DOHH2 (cell line): ENCODE results near the gene TIAL1.

Source experiments
- H3F3A ChIP-seq: fragments of 200-600 bp; sonication (generic), shearing (Covaris generic); 2 replicates; pipeline ENCODE4 v1.6.0; 2016; ENCODE audit warnings: antibody characterized with exemption, mild to moderate bottlenecking; ENCODE audit not compliant: control insufficient read depth, insufficient read depth
- H3K27ac ChIP-seq: fragments of 200-600 bp; sonication (generic); 2 replicates; pipeline ENCODE4 v1.5.1; 2014; ENCODE audit warnings: low read depth, mild to moderate bottlenecking, low read length, moderate library complexity
- H3K27me3 ChIP-seq: fragments of 200-600 bp; sonication (generic); 2 replicates; pipeline ENCODE4 v1.6.1; 2014; ENCODE audit warnings: mild to moderate bottlenecking, low read length, mixed read lengths; ENCODE audit not compliant: control insufficient read depth
- H3K36me3 ChIP-seq: fragments of 200-600 bp; sonication (generic); 2 replicates; pipeline ENCODE4 v1.6.1; 2014; ENCODE audit warnings: mild to moderate bottlenecking, low read length, moderate library complexity, mixed read lengths; ENCODE audit not compliant: control insufficient read depth
- H3K4me1 ChIP-seq: fragments of 200-600 bp; sonication (generic); 2 replicates; pipeline ENCODE4 v1.6.1; 2014; ENCODE audit warnings: mild to moderate bottlenecking, low read length, mixed read lengths; ENCODE audit not compliant: control insufficient read depth
- H3K4me2 ChIP-seq: fragments of 200-600 bp; sonication (generic); 2 replicates; pipeline ENCODE4 v1.6.0; 2014; ENCODE audit warnings: mild to moderate bottlenecking, low read length, moderate library complexity
- H3K4me3 ChIP-seq: fragments of 200-600 bp; sonication (generic); 2 replicates; pipeline ENCODE4 v1.5.1; 2014; ENCODE audit warnings: mild to moderate bottlenecking, low read length, mixed read lengths
- H3K79me2 ChIP-seq: fragments of 200-600 bp; sonication (generic); 2 replicates; pipeline ENCODE4 v1.6.1; 2014; ENCODE audit warnings: mild to moderate bottlenecking, low read length, mixed read lengths; ENCODE audit not compliant: control insufficient read depth
- H3K9me2 ChIP-seq: fragments of 200-600 bp; sonication (generic); replicated peaks from 2 replicates; pipeline ENCODE4 v1.6.1; 2014; ENCODE audit warnings: mild to moderate bottlenecking, low read length, mixed read lengths; ENCODE audit not compliant: control insufficient read depth
- H3K9me3 ChIP-seq: fragments of 200-600 bp; sonication (generic); 2 replicates; pipeline ENCODE4 v1.6.1; 2014; ENCODE audit warnings: antibody characterized with exemption, low read length, mixed read lengths; ENCODE audit not compliant: control insufficient read depth, insufficient read depth
- H4K20me1 ChIP-seq: fragments of 200-600 bp; sonication (generic); 2 replicates; pipeline ENCODE4 v1.6.0; 2014; ENCODE audit warnings: low read depth, mild to moderate bottlenecking, antibody characterized with exemption, low read length, moderate library complexity; ENCODE audit not compliant: control insufficient read depth, insufficient read depth
- CTCF ChIP-seq: fragments of 200-600 bp; sonication (generic); IDR thresholded peaks from one replicate; pipeline ENCODE4 v1.5.1; 2014; ENCODE audit warnings: antibody characterized with exemption, mild to moderate bottlenecking, low read depth, low read length; ENCODE audit not compliant: poor library complexity, severe bottlenecking
- EZH2phosphoT487 ChIP-seq: fragments of 200-600 bp; sonication (generic); IDR thresholded peaks from 2 replicates; pipeline ENCODE4 v1.6.1; 2017; ENCODE audit warnings: borderline replicate concordance, mild to moderate bottlenecking, antibody characterized with exemption, low read length, moderate library complexity, mixed read lengths

Gene TIAL1

GRCh38 chr10:119643306-119644204 lies 46.8 kb upstream of the TIAL1 start:
- no peak overlapping the region for H3K4me2 ChIP-seq
- H3F3A ChIP-seq: no peaks in the 10 kb centered on the region
- H3K27me3 ChIP-seq: peaks cover 3% of the 10 kb centered on the region; the same call in 1 of the 2 replicates
- no peaks in the 10 kb centered on the region for H3K4me1 ChIP-seq
- no peak overlapping the region for H3K4me3 ChIP-seq
- no peaks in the 10 kb centered on the region for H3K36me3 ChIP-seq
- H3K9me2 ChIP-seq: no peaks in the 10 kb centered on the region
- TF ChIP-seq EZH2phosphoT487: no peak
- TF ChIP-seq CTCF: no peak
- no peak overlapping the region for H3K27ac ChIP-seq
- H4K20me1 ChIP-seq: no peaks in the 10 kb centered on the region
- no peaks in the 10 kb centered on the region for H3K79me2 ChIP-seq
- H3K9me3 ChIP-seq: peaks cover 4% of the 10 kb centered on the region; the same call in 1 of the 2 replicates

GRCh38 chr10:119642556-119643111 lies 45.9 kb upstream of the TIAL1 start:
- H3K4me1 ChIP-seq: no peaks in the 10 kb centered on the region
- no peak overlapping the region for H3K27ac ChIP-seq
- TF ChIP-seq CTCF: no peak
- no peak for TF ChIP-seq EZH2phosphoT487
- H4K20me1 ChIP-seq: no peaks in the 10 kb centered on the region
- no peak overlapping the region for H3K4me2 ChIP-seq
- no peaks in the 10 kb centered on the region for H3K79me2 ChIP-seq
- no peaks in the 10 kb centered on the region for H3F3A ChIP-seq
- no peak overlapping the region for H3K4me3 ChIP-seq
- no peaks in the 10 kb centered on the region for H3K9me2 ChIP-seq
- no peaks in the 10 kb centered on the region for H3K36me3 ChIP-seq
- peaks cover 3% of the 10 kb centered on the region; the same call in 1 of the 2 replicates for H3K27me3 ChIP-seq
- peaks cover 4% of the 10 kb centered on the region; the same call in 1 of the 2 replicates for H3K9me3 ChIP-seq

- no peak overlapping the region for H3K27ac ChIP-seq
- H3K27me3 ChIP-seq: peaks cover 3% of the 10 kb centered on the region; the same call in 1 of the 2 replicates
- no peak overlapping the region for H3K4me2 ChIP-seq
- TF ChIP-seq CTCF (no peak), EZH2phosphoT487 (no peak)
- H3F3A ChIP-seq: no peaks in the 10 kb centered on the region
- no peak overlapping the region for H3K4me3 ChIP-seq
- H4K20me1 ChIP-seq: no peaks in the 10 kb centered on the region
- H3K79me2 ChIP-seq: no peaks in the 10 kb centered on the region
- H3K4me1 ChIP-seq: no peaks in the 10 kb centered on the region
- H3K9me2 ChIP-seq: no peaks in the 10 kb centered on the region
- H3K36me3 ChIP-seq: no peaks in the 10 kb centered on the region
- H3K9me3 ChIP-seq: peaks cover 4% of the 10 kb centered on the region; the same call in 1 of the 2 replicates
These were observed 44.2 kb upstream of the TIAL1 start for GRCh38 chr10:119640875-119641526.
